ENCODE results near the gene KDELR1. TPM values are rescaled to one million over a fixed set of nuclear protein-coding genes. Genes with fewer than 3 reads are reported as not detected.

KDELR1 gene
- total and polyA plus RNA-seq, 9 of the 15 experiments (the other 6 are each of a cell fraction or from before 2014, with no cell fraction given): 6.1 to 165 (median 58.5) TPM

DNA sequence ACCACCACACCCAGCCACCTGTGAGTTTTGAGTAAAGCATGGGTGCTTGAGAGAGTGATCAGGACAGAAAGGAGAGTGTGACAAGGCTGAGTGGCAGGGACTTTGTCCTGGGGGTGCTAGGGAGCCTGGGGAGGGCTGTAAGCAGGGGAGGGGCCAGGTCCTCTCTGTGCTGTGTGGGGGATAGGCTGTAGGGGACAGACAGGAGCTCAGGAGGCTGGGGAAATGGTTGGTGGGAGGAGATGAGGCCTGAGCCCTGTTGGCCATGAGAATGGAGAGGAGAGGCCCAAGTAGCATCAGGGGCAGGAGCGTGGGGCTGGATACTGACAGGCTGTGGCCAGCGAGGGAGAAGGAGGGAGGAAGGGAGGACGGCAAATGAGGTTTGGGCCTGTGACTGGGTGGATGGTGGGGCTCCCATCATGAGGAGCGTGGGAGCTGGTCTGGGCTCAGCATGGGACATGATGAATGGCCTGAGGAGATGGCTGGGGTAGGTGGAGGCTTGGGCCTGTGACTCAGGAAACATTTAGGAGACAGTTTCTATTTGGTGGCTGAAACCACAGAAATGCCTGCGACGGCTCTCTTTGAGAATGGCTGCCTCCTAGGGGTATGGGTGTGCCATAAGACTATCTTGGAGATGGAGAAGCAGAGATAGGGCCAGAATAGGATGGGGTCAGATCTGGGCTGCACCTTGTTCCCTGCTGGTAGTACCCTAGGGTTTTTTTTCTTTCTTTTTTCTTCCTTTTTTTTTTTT is 27.1 kb upstream of the KDELR1 start (continued):
- TF ChIP-seq, protein P1, sequence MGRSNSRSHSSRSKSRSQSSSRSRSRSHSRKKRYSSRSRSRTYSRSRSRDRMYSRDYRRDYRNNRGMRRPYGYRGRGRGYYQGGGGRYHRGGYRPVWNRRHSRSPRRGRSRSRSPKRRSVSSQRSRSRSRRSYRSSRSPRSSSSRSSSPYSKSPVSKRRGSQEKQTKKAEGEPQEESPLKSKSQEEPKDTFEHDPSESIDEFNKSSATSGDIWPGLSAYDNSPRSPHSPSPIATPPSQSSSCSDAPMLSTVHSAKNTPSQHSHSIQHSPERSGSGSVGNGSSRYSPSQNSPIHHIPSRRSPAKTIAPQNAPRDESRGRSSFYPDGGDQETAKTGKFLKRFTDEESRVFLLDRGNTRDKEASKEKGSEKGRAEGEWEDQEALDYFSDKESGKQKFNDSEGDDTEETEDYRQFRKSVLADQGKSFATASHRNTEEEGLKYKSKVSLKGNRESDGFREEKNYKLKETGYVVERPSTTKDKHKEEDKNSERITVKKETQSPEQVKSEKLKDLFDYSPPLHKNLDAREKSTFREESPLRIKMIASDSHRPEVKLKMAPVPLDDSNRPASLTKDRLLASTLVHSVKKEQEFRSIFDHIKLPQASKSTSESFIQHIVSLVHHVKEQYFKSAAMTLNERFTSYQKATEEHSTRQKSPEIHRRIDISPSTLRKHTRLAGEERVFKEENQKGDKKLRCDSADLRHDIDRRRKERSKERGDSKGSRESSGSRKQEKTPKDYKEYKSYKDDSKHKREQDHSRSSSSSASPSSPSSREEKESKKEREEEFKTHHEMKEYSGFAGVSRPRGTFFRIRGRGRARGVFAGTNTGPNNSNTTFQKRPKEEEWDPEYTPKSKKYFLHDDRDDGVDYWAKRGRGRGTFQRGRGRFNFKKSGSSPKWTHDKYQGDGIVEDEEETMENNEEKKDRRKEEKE (IDR thresholded peaks at IDR 0.05; ENCODE audit: borderline replicate concordance in 1 of 2, control insufficient read depth in 1 of 2, low read depth in 2 of 2, low read length in 1 of 2): no peak
- TF ChIP-seq ZNF444 (CRISPR knock-in tag; IDR thresholded peaks at IDR 0.05): no peak
- no peak for TF ChIP-seq PHF21A (IDR thresholded peaks at IDR 0.05; ENCODE audit: borderline replicate concordance, low read depth)
- no peak; the same call in 1 of the 2 replicates for TF ChIP-seq L3MBTL2 (IDR thresholded peaks at IDR 0.05)
- peak; percentile 77; the same call in 1 of the 2 replicates for TF ChIP-seq ZNF263 (CRISPR knock-in tag; IDR thresholded peaks at IDR 0.05; ENCODE audit: borderline replicate concordance)
- no peak; the same call in 1 of the 2 replicates for TF ChIP-seq SNIP1 (IDR thresholded peaks at IDR 0.05; ENCODE audit: low read depth)
- TF ChIP-seq, protein P2, sequence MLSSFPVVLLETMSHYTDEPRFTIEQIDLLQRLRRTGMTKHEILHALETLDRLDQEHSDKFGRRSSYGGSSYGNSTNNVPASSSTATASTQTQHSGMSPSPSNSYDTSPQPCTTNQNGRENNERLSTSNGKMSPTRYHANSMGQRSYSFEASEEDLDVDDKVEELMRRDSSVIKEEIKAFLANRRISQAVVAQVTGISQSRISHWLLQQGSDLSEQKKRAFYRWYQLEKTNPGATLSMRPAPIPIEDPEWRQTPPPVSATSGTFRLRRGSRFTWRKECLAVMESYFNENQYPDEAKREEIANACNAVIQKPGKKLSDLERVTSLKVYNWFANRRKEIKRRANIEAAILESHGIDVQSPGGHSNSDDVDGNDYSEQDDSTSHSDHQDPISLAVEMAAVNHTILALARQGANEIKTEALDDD (IDR thresholded peaks at IDR 0.05): no peak
- TF ChIP-seq, protein P3, sequence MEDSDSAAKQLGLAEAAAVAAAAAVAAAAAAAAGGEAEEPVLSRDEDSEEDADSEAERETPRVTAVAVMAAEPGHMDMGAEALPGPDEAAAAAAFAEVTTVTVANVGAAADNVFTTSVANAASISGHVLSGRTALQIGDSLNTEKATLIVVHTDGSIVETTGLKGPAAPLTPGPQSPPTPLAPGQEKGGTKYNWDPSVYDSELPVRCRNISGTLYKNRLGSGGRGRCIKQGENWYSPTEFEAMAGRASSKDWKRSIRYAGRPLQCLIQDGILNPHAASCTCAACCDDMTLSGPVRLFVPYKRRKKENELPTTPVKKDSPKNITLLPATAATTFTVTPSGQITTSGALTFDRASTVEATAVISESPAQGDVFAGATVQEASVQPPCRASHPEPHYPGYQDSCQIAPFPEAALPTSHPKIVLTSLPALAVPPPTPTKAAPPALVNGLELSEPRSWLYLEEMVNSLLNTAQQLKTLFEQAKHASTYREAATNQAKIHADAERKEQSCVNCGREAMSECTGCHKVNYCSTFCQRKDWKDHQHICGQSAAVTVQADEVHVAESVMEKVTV (CRISPR knock-in tag; IDR thresholded peaks at IDR 0.05): no peak
- TF ChIP-seq NR3C1 (CRISPR knock-in tag; IDR thresholded peaks at IDR 0.05): no peak
- TF ChIP-seq FOS (IDR thresholded peaks at IDR 0.05; ENCODE audit: extremely low read depth, insufficient read length): no peak
- TF ChIP-seq ETV5 (CRISPR knock-in tag; IDR thresholded peaks at IDR 0.05; ENCODE audit: low read depth): no peak
- no peak for TF ChIP-seq TEAD2 (tag; IDR thresholded peaks at IDR 0.05)
- no peak for TF ChIP-seq HDAC6 (IDR thresholded peaks at IDR 0.05; ENCODE audit: low read depth, low read length)
- TF ChIP-seq ARNT (IDR thresholded peaks at IDR 0.05): 0 out of 4 replicates have a peak, but pooled peaks of 1 of the 2 experiments have one; percentile 63
- no peak for TF ChIP-seq KDM4B (IDR thresholded peaks at IDR 0.05; ENCODE audit: borderline replicate concordance in 2 of 2, low read depth in 1 of 2)
- TF ChIP-seq ZNF347 (CRISPR knock-in tag; IDR thresholded peaks at IDR 0.05; ENCODE audit: low read depth): no peak
- TF ChIP-seq CREM (IDR thresholded peaks at IDR 0.05; ENCODE audit: low read depth): peak; percentile 51
- TF ChIP-seq ETS2 (tag; IDR thresholded peaks at IDR 0.05; ENCODE audit: borderline replicate concordance, poor library complexity, severe bottlenecking): no peak
- TF ChIP-seq ZBED1 (IDR thresholded peaks at IDR 0.05): no peak
- no peak for TF ChIP-seq NFE2L1 (tag; IDR thresholded peaks at IDR 0.05; ENCODE audit: borderline replicate concordance, low read depth)
- TF ChIP-seq ZNF217 (CRISPR knock-in tag; IDR thresholded peaks at IDR 0.05): no peak
- TF ChIP-seq CBX8 (IDR thresholded peaks at IDR 0.05; ENCODE audit: borderline replicate concordance, extremely low read depth, low read depth, low read length, poor library complexity, severe bottlenecking): no peak
- no peak for TF ChIP-seq ZSCAN32 (CRISPR knock-in tag; IDR thresholded peaks at IDR 0.05)

All from K562 (cell line).